ENCODE measurements around the gene CDT1. TPM values are rescaled to one million over a fixed set of nuclear protein-coding genes. Genes with fewer than 3 reads are reported as not detected.

Gene CDT1
- polyA plus RNA-seq, 1 experiment = 1.2 TPM

DNA sequence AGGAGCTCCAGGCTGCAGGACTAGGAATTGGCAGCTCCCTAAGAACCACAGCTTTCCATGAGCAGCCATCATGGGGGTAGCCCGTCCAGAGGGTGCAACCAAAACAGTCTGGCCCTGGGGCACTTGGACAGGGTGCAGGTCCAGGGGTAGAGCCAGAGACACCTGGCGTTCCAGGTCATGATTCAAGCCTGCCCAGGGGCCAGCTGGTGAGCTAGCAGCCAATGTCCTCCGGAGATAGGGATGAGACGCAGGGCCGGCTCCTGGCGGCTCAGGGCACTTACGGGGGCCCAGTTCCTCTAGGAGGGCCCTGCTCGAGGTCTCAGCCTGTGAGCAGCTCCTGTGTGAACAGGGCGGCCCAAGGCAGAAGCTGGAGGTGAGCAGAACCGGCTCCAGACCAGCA is 40.6 kb upstream of the CDT1 start:
- POLR2A ChIA-PET = interaction anchor here (0.9 to 1.2 kb wide), 2 partner anchors 10 to 16 kb away, joined by 3 to 5 read pairs; no protein-coding TSS in a partner anchor
- DNase-seq (ENCODE audit: low read depth, low spot score) = no peak
- H3K27ac ChIP-seq (ENCODE audit: low read depth, low read length) = no peak overlapping the region
- TF ChIP-seq CTCF (IDR thresholded peaks at IDR 0.05; ENCODE audit: low read depth, low read length) = no peak
- H3K27me3 ChIP-seq (ENCODE audit: control insufficient read depth, insufficient read depth, low read length) = no peaks in the 10 kb centered on the region
- CTCF ChIA-PET = interaction anchor here (0.9 to 1.3 kb wide), 2 partner anchors 20 to 21 kb away, joined by 3 read pairs; no protein-coding TSS in a partner anchor
- H3K9me3 ChIP-seq (ENCODE audit: control insufficient read depth, insufficient read depth, low read length) = peaks cover 8% of the 10 kb centered on the region; the same call in 1 of the 2 replicates
- no peak overlapping the region for H3K4me3 ChIP-seq (ENCODE audit: low read depth, low read length)

GRCh38 chr16:88763502-88764053 is 40.0 kb upstream of the CDT1 start:
- no peak overlapping the region for H3K27ac ChIP-seq (ENCODE audit: low read depth, low read length)
- POLR2A ChIA-PET = interaction anchor here (0.6 to 1.2 kb wide), 3 partner anchors 9 to 935 kb away, joined by 3 to 9 read pairs (median 4); no protein-coding TSS in a partner anchor

GRCh38 chr16:88764080-88764479 is 39.5 kb upstream of the CDT1 start:
- H3K27ac ChIP-seq (ENCODE audit: low read depth, low read length) = no peak overlapping the region
- H3K4me3 ChIP-seq (ENCODE audit: low read depth, low read length) = no peak overlapping the region
- ChIA-PET POLR2A (interaction anchor here (0.6 to 0.8 kb wide), 3 partner anchors 8 to 934 kb away, joined by 4 to 9 read pairs (median 6); no protein-coding TSS in a partner anchor), CTCF (interaction anchor here (0.7 to 1.8 kb wide), 4 partner anchors 20 to 27 kb away, joined by 3 to 9 read pairs (median 4); no protein-coding TSS in a partner anchor)
- TF ChIP-seq CTCF (IDR thresholded peaks at IDR 0.05; ENCODE audit: low read depth, low read length) = no peak
- no peaks in the 10 kb centered on the region for H3K27me3 ChIP-seq (ENCODE audit: control insufficient read depth, insufficient read depth, low read length)
- DNase-seq (ENCODE audit: low read depth, low spot score) = no peak
- peaks cover 2% of the 10 kb centered on the region; the same call in 1 of the 2 replicates for H3K9me3 ChIP-seq (ENCODE audit: control insufficient read depth, insufficient read depth, low read length)

More at GRCh38 chr16:88763502-88764053, 40.0 kb upstream of the CDT1 start:
- no peak for TF ChIP-seq CTCF (IDR thresholded peaks at IDR 0.05; ENCODE audit: low read depth, low read length)
- H3K9me3 ChIP-seq (ENCODE audit: control insufficient read depth, insufficient read depth, low read length) = peaks cover 6% of the 10 kb centered on the region; the same call in 1 of the 2 replicates
- CTCF ChIA-PET = interaction anchor here (0.9 to 1.8 kb wide), 3 partner anchors 20 to 26 kb away, joined by 3 to 9 read pairs (median 4); no protein-coding TSS in a partner anchor
- no peak for DNase-seq (ENCODE audit: low read depth, low spot score)
- no peaks in the 10 kb centered on the region for H3K27me3 ChIP-seq (ENCODE audit: control insufficient read depth, insufficient read depth, low read length)
- no peak overlapping the region for H3K4me3 ChIP-seq (ENCODE audit: low read depth, low read length)

- no peak for TF ChIP-seq CTCF (IDR thresholded peaks at IDR 0.05; ENCODE audit: low read depth, low read length)
- Histone ChIP-seq H3K27ac (ENCODE audit: low read depth, low read length) (peak overlapping the region; percentile 39), H3K9me3 (ENCODE audit: control insufficient read depth, insufficient read depth, low read length) (no peaks in the 10 kb centered on the region; the same call in 1 of the 2 replicates), H3K4me3 (ENCODE audit: low read depth, low read length) (no peak overlapping the region), H3K27me3 (ENCODE audit: control insufficient read depth, insufficient read depth, low read length) (no peaks in the 10 kb centered on the region)
- no peak for DNase-seq (ENCODE audit: low read depth, low spot score)
- CTCF ChIA-PET = interaction anchor here (0.7 to 1.8 kb wide), 2 partner anchors 19 to 22 kb away, joined by 4 read pairs; no protein-coding TSS in a partner anchor
- POLR2A ChIA-PET = interaction anchor here (0.6 kb wide), 1 partner anchor 78 kb away, joined by 4 read pairs; no protein-coding TSS in a partner anchor
Measured at GRCh38 chr16:88764913-88765349, 38.7 kb upstream of the CDT1 start.

DNA sequence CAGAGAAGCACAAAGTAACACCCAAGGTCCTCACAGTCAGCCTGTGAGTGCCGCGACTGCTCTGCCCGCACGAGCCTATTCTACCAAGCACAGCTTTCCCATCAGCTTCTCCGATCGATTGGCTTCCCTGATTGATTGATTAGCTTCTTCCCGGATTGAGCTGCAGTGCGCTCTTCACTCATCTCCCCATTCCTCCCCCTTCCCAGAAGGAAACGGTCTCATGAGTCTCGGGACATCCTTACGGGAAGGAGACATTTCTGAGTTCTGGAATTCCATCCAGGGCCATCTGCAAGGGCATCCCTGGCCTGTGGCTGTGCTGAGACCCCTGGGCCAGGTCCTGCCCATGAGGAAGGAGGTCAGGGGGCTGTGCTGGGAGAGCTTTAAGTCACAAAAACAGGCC is 36.6 kb upstream of the CDT1 start:
- DNase-seq (ENCODE audit: low read depth, low spot score) = no peak
- Histone ChIP-seq H3K27ac (ENCODE audit: low read depth, low read length) (no peak overlapping the region), H3K4me3 (ENCODE audit: low read depth, low read length) (no peak overlapping the region), H3K9me3 (ENCODE audit: control insufficient read depth, insufficient read depth, low read length) (no peaks in the 10 kb centered on the region; the same call in 1 of the 2 replicates), H3K27me3 (ENCODE audit: control insufficient read depth, insufficient read depth, low read length) (no peaks in the 10 kb centered on the region)
- ChIA-PET POLR2A (no interaction called here), CTCF (interaction anchor here (1.0 to 2.7 kb wide), 3 partner anchors 17 to 29 kb away, joined by 3 to 12 read pairs (median 4); no protein-coding TSS in a partner anchor)
- no peak for TF ChIP-seq CTCF (IDR thresholded peaks at IDR 0.05; ENCODE audit: low read depth, low read length)

All from AG04450 (cell line).